HG03460 (cell line): ENCODE measurements around the gene CRYBB3.
"Not testable (repeated sequence)": the region's sequence is repeated elsewhere in the genome, so short reads cannot be mapped to it uniquely, and the experiment has no call there.

Source experiments
- ATAC-seq: cut with Tn5 transposase; IDR thresholded peaks from one replicate; pipeline ENCODE4 v1.9.1; 2021; ENCODE audit not compliant: unreplicated experiment

The CRYBB3 gene

DNA sequence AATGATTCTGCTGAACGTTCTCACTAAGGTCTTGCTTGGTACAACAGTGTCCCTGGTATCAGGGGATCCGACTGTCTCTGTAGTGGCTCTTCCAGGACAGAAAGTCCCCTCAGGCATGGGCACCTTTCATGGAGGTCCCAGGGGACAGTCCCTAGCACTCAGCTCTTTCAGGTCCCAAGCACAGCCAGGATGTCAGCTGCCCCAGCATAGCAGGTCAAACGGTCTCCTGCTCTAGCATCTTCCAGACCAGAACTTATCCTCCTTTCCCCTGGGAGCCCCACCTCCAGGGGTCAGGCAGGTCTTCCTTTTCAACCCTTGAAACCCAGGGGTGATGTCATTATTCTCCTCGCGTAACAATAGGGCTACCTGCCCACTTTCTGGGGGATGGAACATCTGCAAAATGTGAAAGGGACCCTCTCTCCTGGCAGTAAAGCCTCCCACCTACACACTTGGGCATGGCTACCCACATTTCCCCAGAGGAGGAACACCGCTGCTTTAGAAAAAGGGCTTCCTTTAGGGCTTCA is 24.7 kb upstream of the CRYBB3 start:
- no peak for ATAC-seq

- ATAC-seq: no peak
Measured at GRCh38 chr22:25176175-25176574, 23.5 kb upstream of the CRYBB3 start.

GRCh38 chr22:25176799-25177198 is 22.9 kb upstream of the CRYBB3 start:
- ATAC-seq: no peak

DNA sequence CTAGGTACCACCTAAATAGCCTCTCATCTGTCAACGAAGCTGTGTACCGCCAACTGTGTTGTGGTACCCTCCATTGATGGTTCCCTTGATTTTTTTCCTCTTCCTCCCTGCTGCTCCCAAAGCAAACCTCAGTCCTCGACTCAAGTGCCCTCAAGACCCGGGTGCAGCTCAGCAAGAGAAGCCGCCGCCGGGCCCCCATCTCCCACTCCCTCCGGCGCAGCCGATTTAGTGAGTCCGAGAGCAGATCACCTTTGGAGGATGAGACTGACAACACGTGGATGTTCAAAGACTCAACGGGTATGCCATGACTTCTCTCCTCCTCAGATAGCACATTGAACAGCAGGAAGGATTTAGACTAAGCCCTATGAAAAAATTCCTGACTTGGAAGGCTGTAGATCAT is 22.4 kb upstream of the CRYBB3 start:
- ATAC-seq: no peak

GRCh38 chr22:25177895-25178294 is 21.8 kb upstream of the CRYBB3 start:
- ATAC-seq: no peak

DNA sequence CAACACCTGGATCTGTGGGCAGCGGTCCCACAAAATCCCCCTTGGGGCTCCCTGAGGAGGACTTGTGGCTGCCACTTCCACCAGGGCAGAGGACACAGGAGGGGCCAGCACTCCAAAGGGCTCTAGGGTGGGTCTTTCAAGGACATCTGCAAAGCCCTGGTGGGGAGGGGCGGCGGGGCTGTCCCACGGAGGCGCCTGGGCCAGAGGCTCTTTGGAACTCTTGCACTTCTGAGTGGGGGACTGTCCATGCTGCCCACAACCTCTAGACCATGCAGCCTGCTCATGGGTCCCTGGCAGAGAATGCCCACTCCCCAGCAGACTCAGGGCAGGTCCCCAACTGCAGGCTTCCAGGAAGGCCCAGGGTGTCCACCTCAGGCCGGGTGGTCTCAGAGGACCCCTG is 21.3 kb upstream of the CRYBB3 start:
- ATAC-seq: not testable (repeated sequence)

DNA sequence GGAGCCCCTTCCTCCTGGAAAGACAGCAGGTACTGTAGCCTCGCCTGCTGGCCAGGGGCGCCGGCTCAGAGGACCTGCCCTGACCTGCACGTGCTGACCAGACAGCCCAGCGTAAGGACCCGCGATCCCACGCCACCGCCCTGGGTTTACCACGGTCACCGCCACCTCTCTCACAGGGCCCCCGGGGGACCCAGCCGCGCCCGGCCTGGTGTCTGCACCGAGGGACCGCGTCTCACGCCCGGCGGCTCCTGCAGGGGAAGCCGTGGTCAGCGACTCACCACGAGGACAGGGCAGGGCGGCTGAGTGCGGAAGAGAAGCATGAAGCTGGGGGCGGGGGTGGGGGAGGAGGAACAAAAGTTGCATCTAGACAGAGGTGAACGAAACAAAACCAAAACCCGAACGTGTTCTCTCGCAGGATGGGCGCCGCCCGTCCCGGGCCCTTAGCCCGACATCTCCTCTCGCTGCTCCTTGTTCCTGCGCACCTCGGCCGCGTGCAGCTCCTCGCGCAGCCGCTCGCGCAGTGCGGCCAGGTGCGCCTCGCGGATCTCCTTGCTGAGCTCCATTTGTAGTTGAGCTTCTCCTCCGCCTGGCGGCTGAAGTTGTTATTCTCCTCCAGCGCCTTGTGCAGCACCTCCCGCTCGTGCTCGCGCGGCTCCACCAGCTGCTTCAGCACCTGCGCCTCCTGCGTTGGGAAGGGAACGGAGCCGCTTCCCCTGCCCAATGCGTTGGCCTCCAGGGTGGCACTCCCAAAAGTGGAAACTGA is 20.6 kb upstream of the CRYBB3 start:
- ATAC-seq: not testable (repeated sequence)

GRCh38 chr22:25182131-25183110 is 17.2 kb upstream of the CRYBB3 start:
- ATAC-seq: no peak

DNA sequence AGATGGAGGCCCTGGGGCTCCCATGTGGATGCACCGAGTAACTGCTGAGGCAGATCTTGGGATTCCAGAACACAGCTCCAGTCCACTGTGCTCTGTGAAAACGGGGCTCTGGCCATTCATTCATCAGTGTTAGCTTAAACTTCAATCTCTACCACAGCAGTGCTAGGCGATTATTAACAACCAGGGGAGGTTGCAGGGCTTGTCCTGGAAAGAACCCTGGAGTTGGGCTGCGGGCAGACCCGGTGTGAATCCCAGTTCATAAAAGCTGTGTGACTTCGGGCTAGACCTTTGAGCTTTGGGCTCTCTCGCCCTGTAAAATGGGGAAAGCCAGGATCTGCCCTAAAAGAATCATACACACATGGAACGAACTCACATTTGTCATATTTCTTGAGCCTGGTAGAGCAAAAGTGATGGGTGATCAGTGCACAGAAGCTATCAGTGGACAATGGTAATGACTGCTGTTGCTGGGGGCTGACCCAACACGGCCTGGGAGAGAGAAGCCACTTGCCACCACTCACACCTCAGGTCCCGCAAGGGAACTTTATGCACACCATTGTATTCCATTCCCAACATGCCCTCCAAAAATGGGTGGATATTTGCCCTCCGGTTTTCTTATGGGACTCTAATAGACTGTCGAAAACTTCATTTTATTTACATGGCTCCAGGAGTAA is 15.6 kb upstream of the CRYBB3 start:
- no peak for ATAC-seq

GRCh38 chr22:25186140-25186539 is 13.5 kb upstream of the CRYBB3 start:
- no peak for ATAC-seq

- no peak for ATAC-seq
Measured at GRCh38 chr22:25187469-25187868, 12.2 kb upstream of the CRYBB3 start.

- ATAC-seq: no peak
Measured at GRCh38 chr22:25192406-25192805, 7.3 kb upstream of the CRYBB3 start.

- no peak for ATAC-seq
Measured at GRCh38 chr22:25193130-25193529, 6.5 kb upstream of the CRYBB3 start.

DNA sequence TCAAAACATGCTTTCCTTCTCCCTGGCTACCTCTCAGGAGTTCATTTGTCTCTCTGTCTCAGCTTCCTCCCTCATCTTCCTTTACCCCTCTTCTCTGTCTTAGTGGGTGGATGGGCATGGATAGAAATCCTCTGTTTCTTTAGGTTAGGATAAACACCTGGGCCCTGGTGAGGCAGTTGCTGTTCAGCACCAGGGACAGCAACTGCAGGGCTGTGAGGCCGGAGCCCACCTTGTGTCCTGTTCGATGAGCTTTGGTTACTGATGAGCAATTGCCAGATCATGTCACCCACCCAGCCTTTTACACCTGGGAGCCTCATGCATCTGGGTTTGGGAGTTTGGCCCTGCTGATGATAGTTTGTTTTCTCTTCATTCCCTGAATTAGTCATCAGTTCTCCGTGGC is 6.1 kb upstream of the CRYBB3 start:
- ATAC-seq: no peak

GRCh38 chr22:25196326-25196725 is 3.3 kb upstream of the CRYBB3 start:
- no peak for ATAC-seq

- ATAC-seq: no peak
Measured at GRCh38 chr22:25197340-25197739, 2.3 kb upstream of the CRYBB3 start.

DNA sequence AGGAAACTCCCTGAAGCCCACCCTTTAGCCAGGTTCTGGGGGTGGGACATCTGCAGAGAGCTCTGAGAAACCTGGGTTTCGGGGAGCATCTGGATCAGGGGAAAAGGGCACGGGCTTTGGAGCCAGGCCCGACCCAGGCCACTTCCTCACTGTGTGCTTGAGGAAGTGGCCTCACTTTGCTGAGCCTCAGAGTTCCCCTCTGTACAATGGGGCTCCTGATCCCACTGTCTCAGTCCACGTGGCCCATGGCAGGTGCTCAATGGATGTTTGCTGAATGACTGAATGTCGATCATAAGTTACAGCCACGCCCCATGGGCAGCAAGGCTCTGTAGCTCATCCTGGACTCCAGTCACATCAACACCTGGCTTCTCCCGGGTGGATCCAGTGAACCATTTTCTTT is 1.3 kb downstream of the CRYBB3 start:
- ATAC-seq: no peak

- no peak for ATAC-seq
Measured at GRCh38 chr22:25201557-25202273, 2.1 kb downstream of the CRYBB3 start.

DNA sequence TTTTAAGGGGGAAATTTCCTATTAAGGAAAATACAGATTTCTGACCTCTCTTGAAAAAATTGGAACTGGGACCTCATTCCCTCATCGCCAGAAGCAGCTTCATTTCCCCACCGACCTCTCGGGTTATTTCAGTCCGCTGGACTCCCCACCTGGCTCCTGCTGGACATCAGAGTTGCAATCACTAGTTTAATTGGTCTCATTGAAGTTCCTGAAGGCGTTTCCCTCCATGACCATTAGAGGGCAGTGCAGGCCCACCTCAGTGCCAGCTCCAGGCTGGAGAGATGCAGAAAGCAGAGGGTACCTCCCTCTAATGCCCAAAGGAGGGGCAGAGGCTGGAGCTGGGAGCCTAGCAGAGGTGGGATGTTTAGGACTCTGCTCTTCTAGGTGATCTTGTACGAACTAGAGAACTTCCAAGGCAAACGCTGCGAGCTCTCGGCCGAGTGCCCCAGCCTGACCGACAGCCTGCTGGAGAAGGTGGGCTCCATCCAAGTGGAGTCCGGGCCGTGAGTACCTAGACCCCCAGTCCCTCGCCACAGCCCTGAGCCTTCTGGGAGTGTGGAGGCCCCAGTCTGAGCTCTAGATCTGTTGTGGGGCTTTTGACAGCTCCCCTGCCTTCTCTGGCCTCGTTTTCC is 2.7 kb downstream of the CRYBB3 start:
- ATAC-seq: no peak

DNA sequence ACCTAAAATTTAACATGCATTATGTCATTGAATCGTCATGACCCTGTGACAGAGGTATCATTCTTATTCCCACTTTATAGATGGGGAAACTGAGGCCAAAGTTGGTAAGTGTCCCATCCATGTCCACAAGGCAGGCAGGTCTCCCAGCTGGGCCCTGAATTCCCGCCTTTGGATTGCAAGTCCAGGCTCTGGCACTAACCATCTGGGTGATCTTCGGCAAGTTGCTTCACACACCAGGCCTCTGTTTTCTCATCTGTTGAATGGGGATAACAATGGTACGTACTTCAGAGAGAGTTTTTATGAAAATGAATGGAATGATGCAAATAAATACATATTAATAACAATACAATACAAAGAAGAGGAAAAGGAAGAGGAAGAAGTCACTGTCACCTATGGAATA is 3.4 kb downstream of the CRYBB3 start:
- ATAC-seq: no peak
